Glomerular endothelial cell (primary cell): ENCODE results near the gene TBXAS1. TPM values are rescaled to one million over a fixed set of nuclear protein-coding genes. Genes with fewer than 3 reads are reported as not detected.

Experiments
- DNase-seq: peaks from one replicate; pipeline ENCODE4 v3.0.0-alpha.2; 2011; ENCODE audit warnings: low read depth, low spot score; ENCODE audit errors: extremely low read depth
- total RNA-seq: library from RNA; depleted of rRNA; stranded (reverse); fragments of >200 nt; gene quantifications from 2 replicates; pipeline ENCODE4 v1.2.3, GENCODE V29; 2015

Gene TBXAS1
- total RNA-seq, 1 donor from 2014 or later: 8.1 TPM

- DNase-seq: no peak
Measured at GRCh38 chr7:139993169-139993568, 164.1 kb downstream of the TBXAS1 start.

GRCh38 chr7:139993592-139993991 lies 164.5 kb downstream of the TBXAS1 start:
- no peak for DNase-seq

GRCh38 chr7:139994356-139994755 lies 165.3 kb downstream of the TBXAS1 start:
- DNase-seq: no peak

GRCh38 chr7:139995017-139995915 lies 166.2 kb downstream of the TBXAS1 start:
- no peak for DNase-seq

GRCh38 chr7:139998572-139998971 lies 169.5 kb downstream of the TBXAS1 start:
- no peak for DNase-seq

GRCh38 chr7:139999516-139999915 lies 170.5 kb downstream of the TBXAS1 start:
- no peak for DNase-seq

- DNase-seq: no peak
Measured at GRCh38 chr7:140000666-140001268, 171.7 kb downstream of the TBXAS1 start.

- DNase-seq: peak; percentile 55
Measured at GRCh38 chr7:140003913-140004382, 174.9 kb downstream of the TBXAS1 start.

GRCh38 chr7:140004672-140005071 lies 175.6 kb downstream of the TBXAS1 start:
- no peak for DNase-seq

GRCh38 chr7:140005341-140005740 lies 176.3 kb downstream of the TBXAS1 start:
- no peak for DNase-seq

GRCh38 chr7:140005754-140006503 lies 176.9 kb downstream of the TBXAS1 start:
- DNase-seq: no peak

GRCh38 chr7:140006600-140006999 lies 177.5 kb downstream of the TBXAS1 start:
- DNase-seq: no peak

GRCh38 chr7:140007051-140007690 lies 178.1 kb downstream of the TBXAS1 start:
- no peak for DNase-seq

GRCh38 chr7:140008755-140009610 lies 179.9 kb downstream of the TBXAS1 start:
- DNase-seq: no peak

GRCh38 chr7:140009735-140010134 lies 180.7 kb downstream of the TBXAS1 start:
- no peak for DNase-seq

- no peak for DNase-seq
Measured at GRCh38 chr7:140010194-140010895, 181.3 kb downstream of the TBXAS1 start.

- no peak for DNase-seq
Measured at GRCh38 chr7:140013676-140014075, 184.6 kb downstream of the TBXAS1 start.

GRCh38 chr7:140014123-140014522 lies 185.1 kb downstream of the TBXAS1 start:
- no peak for DNase-seq

GRCh38 chr7:140015471-140015970 lies 186.5 kb downstream of the TBXAS1 start:
- no peak for DNase-seq
